PFSK-1 (cell line): ENCODE results near the gene STAG3.

Experiments used
- FOXP2 ChIP-seq: optimal IDR thresholded peaks from 2 replicates; pipeline ENCODE3; 2011; ENCODE audit warnings: borderline replicate concordance, control low read depth, inconsistent platforms; ENCODE audit not compliant: insufficient read depth; ENCODE audit errors: extremely low read length, extremely low read depth
- POLR2AphosphoS5 ChIP-seq: IDR thresholded peaks from 2 replicates; pipeline ENCODE4 v1.6.1; 2012; ENCODE audit warnings: low read depth, mild to moderate bottlenecking, control low read depth, low read length, moderate library complexity
- SIN3A ChIP-seq: IDR thresholded peaks from 2 replicates; pipeline ENCODE4 v1.6.1; 2012; ENCODE audit warnings: mild to moderate bottlenecking, low read length, moderate library complexity, borderline replicate concordance; ENCODE audit not compliant: insufficient read depth

GRCh38 chr7:100200693-100201092 is 23.0 kb downstream of the STAG3 start:
- TF ChIP-seq SIN3A, result no peak
- no peak for TF ChIP-seq POLR2AphosphoS5
- TF ChIP-seq FOXP2, result no peak
